Measurements from ENCODE around the gene IGLL1. TPM values are rescaled to one million over a fixed set of nuclear protein-coding genes. Genes with fewer than 3 reads are reported as not detected.
"Not testable (repeated sequence)": the region's sequence is repeated elsewhere in the genome, so short reads cannot be mapped to it uniquely, and the experiment has no call there.

The IGLL1 gene
- polyA plus RNA-seq, 1 donor from 2014 or later, result not detected

DNA sequence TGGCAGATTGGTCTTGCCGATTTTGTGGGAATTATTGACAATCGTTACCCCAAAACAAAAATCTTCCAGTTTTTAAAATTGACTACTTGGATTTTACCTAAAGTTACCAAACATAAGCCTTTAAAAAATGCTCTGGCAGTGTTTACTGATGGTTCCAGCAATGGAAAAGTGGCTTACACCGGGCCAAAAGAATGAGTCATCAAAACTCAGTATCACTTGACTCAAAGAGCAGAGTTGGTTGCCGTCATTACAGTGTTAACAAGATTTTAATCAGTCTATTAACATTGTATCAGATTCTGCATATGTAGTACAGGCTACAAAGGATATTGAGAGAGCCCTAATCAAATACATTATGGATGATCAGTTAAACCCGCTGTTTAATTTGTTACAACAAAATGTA, 37.2 kb downstream of the IGLL1 start:
- Histone ChIP-seq H3K27ac (ENCODE audit: low read length) (no peak overlapping the region), H3K9ac (ENCODE audit: low read length) (no peak overlapping the region), H3K9me2 (ENCODE audit: insufficient read depth, low read length) (no peaks in the 10 kb centered on the region), H4K20me1 (ENCODE audit: insufficient read depth) (no peaks in the 10 kb centered on the region), H3K9me3 (ENCODE audit: low read length) (no peaks in the 10 kb centered on the region), H3F3A (ENCODE audit: insufficient read depth, low read length, poor library complexity, severe bottlenecking) (no peaks in the 10 kb centered on the region), H3K4me3 (ENCODE audit: low read length) (no peak overlapping the region), H3K4me2 (ENCODE audit: low read length) (no peak overlapping the region), H3K79me2 (replicated peaks; ENCODE audit: insufficient read depth, low read length) (no peaks in the 10 kb centered on the region), H3K36me3 (ENCODE audit: insufficient read depth, low read length) (no peaks in the 10 kb centered on the region), H2AFZ (ENCODE audit: low read depth, low read length) (no peak overlapping the region), H3K27me3 (ENCODE audit: insufficient read depth, low read depth, low read length) (no peaks in the 10 kb centered on the region)
- TF ChIP-seq SMC3 (conservative IDR thresholded peaks at IDR 0.05; ENCODE audit: poor library complexity) (no peak), REST (IDR thresholded peaks at IDR 0.05; ENCODE audit: borderline replicate concordance) (no peak), EZH2 (IDR thresholded peaks at IDR 0.05; ENCODE audit: borderline replicate concordance, insufficient read depth, low read length, poor library complexity, severe bottlenecking) (no peak), MXI1 (conservative IDR thresholded peaks at IDR 0.05; ENCODE audit: poor library complexity, severe bottlenecking) (no peak), TAF1 (IDR thresholded peaks at IDR 0.05; ENCODE audit: low read depth) (no peak), RAD21 (conservative IDR thresholded peaks at IDR 0.05) (no peak), EP300 (conservative IDR thresholded peaks at IDR 0.05; ENCODE audit: poor library complexity, severe bottlenecking) (no peak), POLR2AphosphoS5 (IDR thresholded peaks at IDR 0.05) (no peak)
- TF ChIP-seq, protein P1, sequence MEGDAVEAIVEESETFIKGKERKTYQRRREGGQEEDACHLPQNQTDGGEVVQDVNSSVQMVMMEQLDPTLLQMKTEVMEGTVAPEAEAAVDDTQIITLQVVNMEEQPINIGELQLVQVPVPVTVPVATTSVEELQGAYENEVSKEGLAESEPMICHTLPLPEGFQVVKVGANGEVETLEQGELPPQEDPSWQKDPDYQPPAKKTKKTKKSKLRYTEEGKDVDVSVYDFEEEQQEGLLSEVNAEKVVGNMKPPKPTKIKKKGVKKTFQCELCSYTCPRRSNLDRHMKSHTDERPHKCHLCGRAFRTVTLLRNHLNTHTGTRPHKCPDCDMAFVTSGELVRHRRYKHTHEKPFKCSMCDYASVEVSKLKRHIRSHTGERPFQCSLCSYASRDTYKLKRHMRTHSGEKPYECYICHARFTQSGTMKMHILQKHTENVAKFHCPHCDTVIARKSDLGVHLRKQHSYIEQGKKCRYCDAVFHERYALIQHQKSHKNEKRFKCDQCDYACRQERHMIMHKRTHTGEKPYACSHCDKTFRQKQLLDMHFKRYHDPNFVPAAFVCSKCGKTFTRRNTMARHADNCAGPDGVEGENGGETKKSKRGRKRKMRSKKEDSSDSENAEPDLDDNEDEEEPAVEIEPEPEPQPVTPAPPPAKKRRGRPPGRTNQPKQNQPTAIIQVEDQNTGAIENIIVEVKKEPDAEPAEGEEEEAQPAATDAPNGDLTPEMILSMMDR (IDR thresholded peaks at IDR 0.05; ENCODE audit: poor library complexity, severe bottlenecking), result no peak

- not testable (repeated sequence) for H2AFZ ChIP-seq (ENCODE audit: low read depth, low read length); H3K4me3 ChIP-seq (ENCODE audit: low read length); H3K4me2 ChIP-seq (ENCODE audit: low read length); H3K36me3 ChIP-seq (ENCODE audit: insufficient read depth, low read length); H3K9ac ChIP-seq (ENCODE audit: low read length); H3F3A ChIP-seq (ENCODE audit: insufficient read depth, low read length, poor library complexity, severe bottlenecking); H4K20me1 ChIP-seq (ENCODE audit: insufficient read depth); H3K27ac ChIP-seq (ENCODE audit: low read length); H3K9me2 ChIP-seq (ENCODE audit: insufficient read depth, low read length); H3K79me2 ChIP-seq (replicated peaks; ENCODE audit: insufficient read depth, low read length); H3K27me3 ChIP-seq (ENCODE audit: insufficient read depth, low read depth, low read length); H3K9me3 ChIP-seq (ENCODE audit: low read length)
These were observed 37.7 kb downstream of the IGLL1 start for GRCh38 chr22:23542391-23542790.

GRCh38 chr22:23541849-23542281, 38.2 kb downstream of the IGLL1 start:
- not testable (repeated sequence) for H3K9me2 ChIP-seq (ENCODE audit: insufficient read depth, low read length); H3K79me2 ChIP-seq (replicated peaks; ENCODE audit: insufficient read depth, low read length); H3K36me3 ChIP-seq (ENCODE audit: insufficient read depth, low read length); H4K20me1 ChIP-seq (ENCODE audit: insufficient read depth); H2AFZ ChIP-seq (ENCODE audit: low read depth, low read length); H3K9me3 ChIP-seq (ENCODE audit: low read length); H3K27me3 ChIP-seq (ENCODE audit: insufficient read depth, low read depth, low read length); H3K27ac ChIP-seq (ENCODE audit: low read length); H3K4me3 ChIP-seq (ENCODE audit: low read length); H3K4me2 ChIP-seq (ENCODE audit: low read length); H3K9ac ChIP-seq (ENCODE audit: low read length); H3F3A ChIP-seq (ENCODE audit: insufficient read depth, low read length, poor library complexity, severe bottlenecking)
- TF ChIP-seq, protein P1 (IDR thresholded peaks at IDR 0.05; ENCODE audit: poor library complexity, severe bottlenecking), result peak; percentile 68
- TF ChIP-seq RAD21 (conservative IDR thresholded peaks at IDR 0.05) (peak; percentile 65), SMC3 (conservative IDR thresholded peaks at IDR 0.05; ENCODE audit: poor library complexity) (peak; percentile 79)

DNA sequence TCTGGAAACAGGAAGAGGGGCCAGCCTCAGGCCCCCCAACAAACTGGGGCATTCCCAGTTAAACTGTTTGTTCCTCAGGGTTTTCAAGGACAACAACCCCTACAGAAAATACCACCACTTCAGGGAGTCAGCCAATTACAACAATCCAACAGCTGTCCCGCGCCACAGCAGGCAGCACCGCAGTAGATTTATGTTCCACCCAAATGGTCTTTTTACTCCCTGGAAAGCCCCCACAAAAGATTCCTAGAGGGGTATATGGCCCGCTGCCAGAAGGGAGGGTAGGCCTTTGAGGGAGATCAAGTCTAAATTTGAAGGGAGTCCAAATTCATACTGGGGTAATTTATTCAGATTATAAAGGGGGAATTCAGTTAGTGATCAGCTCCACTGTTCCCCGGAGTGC, 39.3 kb downstream of the IGLL1 start:
- H3K4me2 ChIP-seq (ENCODE audit: low read length); H3K27ac ChIP-seq (ENCODE audit: low read length); H4K20me1 ChIP-seq (ENCODE audit: insufficient read depth); H3K27me3 ChIP-seq (ENCODE audit: insufficient read depth, low read depth, low read length); H3K4me3 ChIP-seq (ENCODE audit: low read length); H3K9me3 ChIP-seq (ENCODE audit: low read length); H3K9me2 ChIP-seq (ENCODE audit: insufficient read depth, low read length); H3K36me3 ChIP-seq (ENCODE audit: insufficient read depth, low read length); H3K9ac ChIP-seq (ENCODE audit: low read length); H3F3A ChIP-seq (ENCODE audit: insufficient read depth, low read length, poor library complexity, severe bottlenecking); H3K79me2 ChIP-seq (replicated peaks; ENCODE audit: insufficient read depth, low read length); H2AFZ ChIP-seq (ENCODE audit: low read depth, low read length): not testable (repeated sequence)
